ENCODE measurements around the gene SBK3. TPM values are rescaled to one million over a fixed set of nuclear protein-coding genes. Genes with fewer than 3 reads are reported as not detected.
A peak's percentile ranks its signal among the peaks of the same experiment; 100 is the strongest.

Gene SBK3
- total RNA-seq, 1 experiment from 2014 or later, result 2.4 TPM

DNA sequence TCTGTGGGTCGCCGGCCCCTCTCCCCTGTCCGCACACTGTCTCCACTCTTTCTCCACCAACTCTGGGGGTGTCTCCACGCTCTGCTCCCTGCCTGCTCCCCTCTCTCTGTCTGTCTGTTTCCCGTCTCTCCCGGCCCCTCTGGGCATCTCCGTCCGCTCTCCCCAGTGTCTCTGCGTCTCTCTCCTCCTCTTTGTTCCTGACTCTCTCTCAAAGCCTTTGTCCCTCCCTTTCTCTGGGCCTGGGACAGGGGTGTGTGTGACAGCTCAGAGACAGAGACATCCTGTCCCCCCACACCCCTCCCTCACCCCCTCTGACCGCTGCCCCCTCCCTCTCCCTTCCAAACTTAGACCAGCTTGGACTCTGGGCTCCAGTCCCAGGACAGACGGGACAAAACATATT lies 668 bp upstream of the SBK3 start:
- Mint-ChIP-seq H3K9me3 (ENCODE audit: unreplicated experiment) (peaks cover 18% of the 10 kb centered on the region), H3K4me3 (ENCODE audit: unreplicated experiment) (no peak overlapping the region), H3K27me3 (ENCODE audit: insufficient read depth, unreplicated experiment) (no peaks in the 10 kb centered on the region), H3K27ac (ENCODE audit: unreplicated experiment) (peak overlapping the region; percentile 65), H3K36me3 (ENCODE audit: insufficient read depth, unreplicated experiment) (no peaks in the 10 kb centered on the region), H3K4me1 (ENCODE audit: low read depth, unreplicated experiment) (peaks cover 27% of the 10 kb centered on the region)
- intact Hi-C loops (cut with micrococcal nuclease; ENCODE audit: unreplicated experiment), result no loop called here
- BruUV-seq (replicated peaks), result no TSS peak
- Histone ChIP-seq H3K9me3 (no peaks in the 10 kb centered on the region), H3K36me3 (ENCODE audit: control insufficient read depth, insufficient read depth, low read length) (no peaks in the 10 kb centered on the region), H3K27me3 (replicated peaks; ENCODE audit: control insufficient read depth, insufficient read depth, low read length) (no peaks in the 10 kb centered on the region), H3K4me3 (ENCODE audit: low read depth, low read length) (no peak overlapping the region), H3K4me1 (peaks cover 39% of the 10 kb centered on the region)
- no peak for DNase-seq
- ChIA-PET POLR2A (interaction anchor here (0.6 kb wide), 1 partner anchor 389 kb away, joined by 19 read pairs; no protein-coding TSS in a partner anchor), CTCF (no interaction called here)
- TF ChIP-seq CTCF (IDR thresholded peaks at IDR 0.05; ENCODE audit: insufficient read depth in 1 of 2, low read depth in 1 of 2, low read length in 1 of 2, severe bottlenecking in 1 of 2, unreplicated experiment in 1 of 2), result no peak

DNA sequence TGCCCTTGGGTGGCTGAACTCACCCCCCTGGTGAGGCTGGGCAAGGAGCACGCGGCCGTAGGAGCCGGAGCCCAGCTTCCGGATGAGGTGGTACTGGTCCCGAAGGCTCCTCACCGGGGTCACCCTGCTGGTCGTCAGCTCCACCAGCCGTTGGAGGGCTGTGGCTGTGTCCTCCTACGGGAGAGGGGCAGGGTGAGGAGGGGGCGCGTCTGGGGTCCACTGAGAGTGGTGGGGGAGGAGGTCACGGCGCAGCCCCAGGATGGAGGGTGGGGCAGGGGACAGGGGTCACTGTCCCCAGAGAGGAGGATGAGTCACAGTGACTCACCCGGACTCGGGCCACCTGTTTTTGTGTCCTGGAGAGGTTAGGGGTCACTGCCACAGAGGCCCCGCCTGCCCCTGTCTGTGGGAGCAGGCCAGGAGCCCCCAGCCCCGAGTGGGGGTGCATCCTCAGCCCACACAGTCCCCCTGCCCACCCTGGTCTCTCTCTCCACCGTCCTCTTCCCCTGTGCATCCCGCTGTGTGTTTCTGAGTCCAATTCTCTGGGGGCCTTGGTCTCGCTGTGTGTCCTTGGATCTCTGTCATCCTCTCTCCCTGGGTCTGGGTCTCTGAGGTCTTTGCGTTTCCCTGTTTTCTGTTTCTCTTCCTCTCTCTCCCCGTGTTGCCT lies 435 bp downstream of the SBK3 start:
- ChIA-PET CTCF (interaction anchor here (0.8 kb wide), 1 partner anchor 59 kb away, joined by 3 read pairs; no protein-coding TSS in a partner anchor), POLR2A (no interaction called here)
- H3K27ac Mint-ChIP-seq (ENCODE audit: unreplicated experiment), result peak overlapping the region; percentile 65
- peaks cover 27% of the 10 kb centered on the region for H3K4me1 Mint-ChIP-seq (ENCODE audit: low read depth, unreplicated experiment)
- Histone ChIP-seq H3K36me3 (ENCODE audit: control insufficient read depth, insufficient read depth, low read length) (no peaks in the 10 kb centered on the region), H3K27me3 (replicated peaks; ENCODE audit: control insufficient read depth, insufficient read depth, low read length) (no peaks in the 10 kb centered on the region), H3K9me3 (no peaks in the 10 kb centered on the region), H3K4me1 (peaks cover 39% of the 10 kb centered on the region), H3K4me3 (ENCODE audit: low read depth, low read length) (no peak overlapping the region)
- peaks cover 1% of the 10 kb centered on the region for H3K36me3 Mint-ChIP-seq (ENCODE audit: insufficient read depth, unreplicated experiment)
- H3K4me3 Mint-ChIP-seq (ENCODE audit: unreplicated experiment), result peak overlapping the region; percentile 6
- DNase-seq, result no peak
- peaks cover 18% of the 10 kb centered on the region for H3K9me3 Mint-ChIP-seq (ENCODE audit: unreplicated experiment)
- intact Hi-C loops (cut with micrococcal nuclease; ENCODE audit: unreplicated experiment), result no loop called here
- TF ChIP-seq CTCF (IDR thresholded peaks at IDR 0.05; ENCODE audit: insufficient read depth in 1 of 2, low read depth in 1 of 2, low read length in 1 of 2, severe bottlenecking in 1 of 2, unreplicated experiment in 1 of 2), result no peak
- BruUV-seq (replicated peaks), result no TSS peak
- H3K27me3 Mint-ChIP-seq (ENCODE audit: insufficient read depth, unreplicated experiment), result no peaks in the 10 kb centered on the region

- H3K9me3 Mint-ChIP-seq (ENCODE audit: unreplicated experiment), result peaks cover 18% of the 10 kb centered on the region
- H3K27ac Mint-ChIP-seq (ENCODE audit: unreplicated experiment), result no peak overlapping the region
- DNase-seq, result no peak
- ChIA-PET POLR2A (no interaction called here), CTCF (no interaction called here)
- H3K4me3 ChIP-seq (ENCODE audit: low read depth, low read length), result no peak overlapping the region
- BruUV-seq (replicated peaks), result no TSS peak
- peaks cover 4% of the 10 kb centered on the region for H3K36me3 Mint-ChIP-seq (ENCODE audit: insufficient read depth, unreplicated experiment)
- no peaks in the 10 kb centered on the region for H3K27me3 ChIP-seq (replicated peaks; ENCODE audit: control insufficient read depth, insufficient read depth, low read length)
- no peak overlapping the region for H3K4me3 Mint-ChIP-seq (ENCODE audit: unreplicated experiment)
- H3K36me3 ChIP-seq (ENCODE audit: control insufficient read depth, insufficient read depth, low read length), result no peaks in the 10 kb centered on the region
- intact Hi-C loops (cut with micrococcal nuclease; ENCODE audit: unreplicated experiment), result no loop called here
- no peaks in the 10 kb centered on the region for H3K9me3 ChIP-seq
- H3K4me1 ChIP-seq, result peaks cover 38% of the 10 kb centered on the region
- H3K27me3 Mint-ChIP-seq (ENCODE audit: insufficient read depth, unreplicated experiment), result no peaks in the 10 kb centered on the region
- no peak for TF ChIP-seq CTCF (IDR thresholded peaks at IDR 0.05; ENCODE audit: insufficient read depth in 1 of 2, low read depth in 1 of 2, low read length in 1 of 2, severe bottlenecking in 1 of 2, unreplicated experiment in 1 of 2)
- H3K4me1 Mint-ChIP-seq (ENCODE audit: low read depth, unreplicated experiment), result peaks cover 21% of the 10 kb centered on the region
Measured at GRCh38 chr19:55544014-55544413, 1.3 kb downstream of the SBK3 start.

All from Caco-2 (cell line).